HL-60 (cell line): Measurements from ENCODE around the gene USP48.

Experiments
- DNase-seq, 2 experiments: peaks; one replicate each; pipeline ENCODE4 v3.0.0-alpha.2; 2010 to 2020; ENCODE audit warnings: low read depth in 1 of 2, low spot score in 1 of 2
- H3K27ac ChIP-seq: fragments of 250-450 bp; sonication (Bioruptor Pico); replicated peaks from 2 replicates; pipeline ENCODE4 v1.5.1; 2020; ENCODE audit warnings: mild to moderate bottlenecking, moderate library complexity
- H3K27me3 ChIP-seq: fragments of 250-450 bp; sonication (Bioruptor Pico); 2 replicates; pipeline ENCODE4 v1.5.1; 2021; ENCODE audit warnings: mild to moderate bottlenecking, moderate library complexity; ENCODE audit not compliant: insufficient read depth, poor library complexity, severe bottlenecking
- H3K4me3 ChIP-seq: replicated peaks from 2 replicates; pipeline ENCODE4 v1.5.1; 2011; ENCODE audit warnings: mild to moderate bottlenecking, control low read depth, low read length; ENCODE audit not compliant: insufficient read depth
- GABPA ChIP-seq: IDR thresholded peaks from 2 replicates; pipeline ENCODE4 v1.6.1; 2012; ENCODE audit warnings: low read depth
- POLR2AphosphoS5 ChIP-seq: IDR thresholded peaks from 2 replicates; pipeline ENCODE4 v1.6.1; 2012; ENCODE audit warnings: low read depth
- SPI1 ChIP-seq: IDR thresholded peaks from 2 replicates; pipeline ENCODE4 v1.6.1; 2012; ENCODE audit warnings: low read depth, mild to moderate bottlenecking, borderline replicate concordance
- TF ChIP-seq, protein P1 (sequence below): IDR thresholded peaks from one replicate; pipeline ENCODE4 v1.5.1; 2011; ENCODE audit warnings: low read length, control low read depth, inconsistent platforms; ENCODE audit not compliant: insufficient read depth
- TF ChIP-seq, protein P2 (sequence below): IDR thresholded peaks from 2 replicates; pipeline ENCODE4 v1.6.1; 2012; ENCODE audit warnings: low read depth; ENCODE audit not compliant: insufficient replicate concordance

Gene USP48

DNA sequence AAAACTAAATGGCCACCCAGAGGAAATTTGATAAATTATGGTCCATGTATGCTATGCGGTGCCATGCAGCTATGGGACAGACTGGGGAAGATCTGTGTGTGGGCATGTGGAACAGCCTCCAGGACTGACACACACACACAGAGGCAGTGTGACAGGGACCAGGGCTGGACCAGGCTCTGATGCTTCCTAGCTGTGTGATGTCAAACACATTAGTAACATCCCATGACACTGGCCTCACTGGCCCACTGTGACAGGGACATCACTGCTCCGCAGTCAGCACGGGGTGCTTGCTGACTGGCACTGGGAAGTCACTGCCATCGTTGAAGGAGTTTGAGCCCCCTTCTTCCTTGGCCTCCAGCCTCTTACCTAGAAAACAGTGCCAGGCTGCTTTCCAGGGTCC, 127.7 kb downstream of the USP48 start:
- Histone ChIP-seq H3K4me3 (no peak overlapping the region), H3K27ac (no peak overlapping the region), H3K27me3 (peaks cover 27% of the 10 kb centered on the region)
- no peak for DNase-seq
- TF ChIP-seq, protein P1, sequence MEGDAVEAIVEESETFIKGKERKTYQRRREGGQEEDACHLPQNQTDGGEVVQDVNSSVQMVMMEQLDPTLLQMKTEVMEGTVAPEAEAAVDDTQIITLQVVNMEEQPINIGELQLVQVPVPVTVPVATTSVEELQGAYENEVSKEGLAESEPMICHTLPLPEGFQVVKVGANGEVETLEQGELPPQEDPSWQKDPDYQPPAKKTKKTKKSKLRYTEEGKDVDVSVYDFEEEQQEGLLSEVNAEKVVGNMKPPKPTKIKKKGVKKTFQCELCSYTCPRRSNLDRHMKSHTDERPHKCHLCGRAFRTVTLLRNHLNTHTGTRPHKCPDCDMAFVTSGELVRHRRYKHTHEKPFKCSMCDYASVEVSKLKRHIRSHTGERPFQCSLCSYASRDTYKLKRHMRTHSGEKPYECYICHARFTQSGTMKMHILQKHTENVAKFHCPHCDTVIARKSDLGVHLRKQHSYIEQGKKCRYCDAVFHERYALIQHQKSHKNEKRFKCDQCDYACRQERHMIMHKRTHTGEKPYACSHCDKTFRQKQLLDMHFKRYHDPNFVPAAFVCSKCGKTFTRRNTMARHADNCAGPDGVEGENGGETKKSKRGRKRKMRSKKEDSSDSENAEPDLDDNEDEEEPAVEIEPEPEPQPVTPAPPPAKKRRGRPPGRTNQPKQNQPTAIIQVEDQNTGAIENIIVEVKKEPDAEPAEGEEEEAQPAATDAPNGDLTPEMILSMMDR: no peak
- TF ChIP-seq GABPA (no peak), SPI1 (no peak), POLR2AphosphoS5 (no peak)
- TF ChIP-seq, protein P2, sequence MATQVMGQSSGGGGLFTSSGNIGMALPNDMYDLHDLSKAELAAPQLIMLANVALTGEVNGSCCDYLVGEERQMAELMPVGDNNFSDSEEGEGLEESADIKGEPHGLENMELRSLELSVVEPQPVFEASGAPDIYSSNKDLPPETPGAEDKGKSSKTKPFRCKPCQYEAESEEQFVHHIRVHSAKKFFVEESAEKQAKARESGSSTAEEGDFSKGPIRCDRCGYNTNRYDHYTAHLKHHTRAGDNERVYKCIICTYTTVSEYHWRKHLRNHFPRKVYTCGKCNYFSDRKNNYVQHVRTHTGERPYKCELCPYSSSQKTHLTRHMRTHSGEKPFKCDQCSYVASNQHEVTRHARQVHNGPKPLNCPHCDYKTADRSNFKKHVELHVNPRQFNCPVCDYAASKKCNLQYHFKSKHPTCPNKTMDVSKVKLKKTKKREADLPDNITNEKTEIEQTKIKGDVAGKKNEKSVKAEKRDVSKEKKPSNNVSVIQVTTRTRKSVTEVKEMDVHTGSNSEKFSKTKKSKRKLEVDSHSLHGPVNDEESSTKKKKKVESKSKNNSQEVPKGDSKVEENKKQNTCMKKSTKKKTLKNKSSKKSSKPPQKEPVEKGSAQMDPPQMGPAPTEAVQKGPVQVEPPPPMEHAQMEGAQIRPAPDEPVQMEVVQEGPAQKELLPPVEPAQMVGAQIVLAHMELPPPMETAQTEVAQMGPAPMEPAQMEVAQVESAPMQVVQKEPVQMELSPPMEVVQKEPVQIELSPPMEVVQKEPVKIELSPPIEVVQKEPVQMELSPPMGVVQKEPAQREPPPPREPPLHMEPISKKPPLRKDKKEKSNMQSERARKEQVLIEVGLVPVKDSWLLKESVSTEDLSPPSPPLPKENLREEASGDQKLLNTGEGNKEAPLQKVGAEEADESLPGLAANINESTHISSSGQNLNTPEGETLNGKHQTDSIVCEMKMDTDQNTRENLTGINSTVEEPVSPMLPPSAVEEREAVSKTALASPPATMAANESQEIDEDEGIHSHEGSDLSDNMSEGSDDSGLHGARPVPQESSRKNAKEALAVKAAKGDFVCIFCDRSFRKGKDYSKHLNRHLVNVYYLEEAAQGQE: no peak

DNA sequence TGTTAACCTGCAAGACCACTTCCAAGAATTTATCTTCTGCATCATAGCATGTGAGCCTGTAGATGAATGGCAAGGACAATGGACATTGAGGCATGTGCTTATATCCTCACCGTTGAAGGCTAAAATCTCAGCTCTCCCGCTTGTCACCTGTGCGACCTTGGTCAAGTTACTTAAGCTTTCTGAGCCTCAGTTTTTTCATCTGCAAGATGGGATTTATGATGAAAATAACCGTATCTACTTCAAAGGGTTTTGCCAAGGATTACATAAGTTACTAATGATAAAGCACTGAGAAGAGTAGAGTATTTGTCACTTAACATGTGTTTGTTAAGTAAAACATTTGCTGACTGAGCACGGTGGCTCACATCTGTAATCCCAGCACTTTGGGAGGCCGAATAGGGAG, 128.7 kb downstream of the USP48 start:
- DNase-seq: no peak
- TF ChIP-seq GABPA: no peak
- TF ChIP-seq SPI1: no peak
- TF ChIP-seq, protein P1: no peak
- TF ChIP-seq POLR2AphosphoS5: no peak
- TF ChIP-seq, protein P2: no peak
- Histone ChIP-seq H3K4me3 (no peak overlapping the region), H3K27ac (no peak overlapping the region), H3K27me3 (peaks cover 27% of the 10 kb centered on the region)

DNA sequence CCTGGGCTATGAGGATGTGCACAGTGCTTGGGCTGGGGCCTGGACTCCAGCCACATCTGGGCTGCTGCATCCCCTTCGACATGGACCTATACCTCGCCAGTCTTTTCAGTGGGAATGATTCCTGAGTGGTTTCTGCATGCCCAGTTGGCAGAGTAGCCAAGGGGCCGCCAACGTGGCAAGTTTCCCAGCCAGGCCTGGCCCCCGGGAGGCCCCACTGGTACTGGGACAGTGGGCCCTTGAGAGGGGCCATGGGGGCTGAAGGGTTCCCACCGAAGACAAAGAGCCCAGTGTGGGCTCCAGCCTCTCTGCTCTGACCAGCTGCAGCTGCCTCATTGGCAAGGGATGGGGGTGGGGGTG, 129.2 kb downstream of the USP48 start:
- peaks cover 27% of the 10 kb centered on the region for H3K27me3 ChIP-seq
- no peak overlapping the region for H3K27ac ChIP-seq
- DNase-seq: no peak
- no peak for TF ChIP-seq GABPA
- TF ChIP-seq, protein P2: no peak
- TF ChIP-seq SPI1: no peak
- no peak for TF ChIP-seq POLR2AphosphoS5
- TF ChIP-seq, protein P1: no peak
- no peak overlapping the region for H3K4me3 ChIP-seq
